ENCODE measurements around the gene DNER.

- TF ChIP-seq CTCF (IDR thresholded peaks at IDR 0.05), result no peak
- no peak for TF ChIP-seq EP300 (IDR thresholded peaks at IDR 0.05)
- no peak for TF ChIP-seq POLR2A (IDR thresholded peaks at IDR 0.05; ENCODE audit: low read length)
- TF ChIP-seq BHLHE40 (IDR thresholded peaks at IDR 0.05; ENCODE audit: low read depth, low read length), result no peak
- TF ChIP-seq CBX2 (IDR thresholded peaks at IDR 0.05; ENCODE audit: borderline replicate concordance, low read depth), result no peak
- no peak for TF ChIP-seq PHF8 (IDR thresholded peaks at IDR 0.05; ENCODE audit: borderline replicate concordance, low read depth)
- TF ChIP-seq USF2 (IDR thresholded peaks at IDR 0.05), result no peak
- TF ChIP-seq CBX8 (IDR thresholded peaks at IDR 0.05), result no peak
- no peak for TF ChIP-seq EHMT2 (IDR thresholded peaks at IDR 0.05; ENCODE audit: low read depth)
Observed at GRCh38 chr2:229633556-229633955, 80.8 kb downstream of the DNER start.
